Measurements from ENCODE around the gene FBXL14.

Gene FBXL14

GRCh38 chr12:1532375-1533165, 61.8 kb downstream of the FBXL14 start:
- DNase-seq = no peak

- no peak for DNase-seq
These were observed 62.6 kb downstream of the FBXL14 start for GRCh38 chr12:1531654-1532374.

GRCh38 chr12:1531153-1531653, 63.2 kb downstream of the FBXL14 start:
- DNase-seq = no peak

- no peak for DNase-seq
These were observed 63.7 kb downstream of the FBXL14 start for GRCh38 chr12:1530592-1531152.

- no peak for DNase-seq
These were observed 64.4 kb downstream of the FBXL14 start for GRCh38 chr12:1529862-1530591.

- DNase-seq = no peak
These were observed 65.0 kb downstream of the FBXL14 start for GRCh38 chr12:1529228-1529861.

GRCh38 chr12:1528791-1529190, 65.6 kb downstream of the FBXL14 start:
- no peak for DNase-seq

GRCh38 chr12:1527789-1528188, 66.6 kb downstream of the FBXL14 start:
- no peak for DNase-seq

GRCh38 chr12:1525858-1526257, 68.5 kb downstream of the FBXL14 start:
- no peak for DNase-seq

- no peak for DNase-seq
These were observed 70.8 kb downstream of the FBXL14 start for GRCh38 chr12:1523558-1524050.

GRCh38 chr12:1523046-1523445, 71.3 kb downstream of the FBXL14 start:
- no peak for DNase-seq

GRCh38 chr12:1519642-1520041, 74.7 kb downstream of the FBXL14 start:
- DNase-seq = no peak

GRCh38 chr12:1518591-1519516, 75.5 kb downstream of the FBXL14 start:
- no peak for DNase-seq

GRCh38 chr12:1517734-1518525, 76.5 kb downstream of the FBXL14 start:
- DNase-seq = no peak

GRCh38 chr12:1517007-1517406, 77.4 kb downstream of the FBXL14 start:
- DNase-seq = no peak

Data from midbrain (tissue), 1 donor.